ENCODE measurements around the gene RASGRF2.

Gene RASGRF2

GRCh38 chr5:81020478-81021167, 60.5 kb downstream of the RASGRF2 start:
- Histone ChIP-seq H3K4me3 (replicated peaks; ENCODE audit: insufficient read depth, low read length) (no peak overlapping the region), H3K27ac (replicated peaks) (no peak overlapping the region), H3K27me3 (ENCODE audit: insufficient read depth, poor library complexity, severe bottlenecking) (no peaks in the 10 kb centered on the region)
- no peak for DNase-seq (ENCODE audit: low read depth in 1 of 2, low spot score in 1 of 2)
- TF ChIP-seq POLR2AphosphoS5 (IDR thresholded peaks at IDR 0.05; ENCODE audit: low read depth) (no peak), GABPA (IDR thresholded peaks at IDR 0.05; ENCODE audit: low read depth) (no peak), SPI1 (IDR thresholded peaks at IDR 0.05; ENCODE audit: borderline replicate concordance, low read depth) (no peak), REST (IDR thresholded peaks at IDR 0.05; ENCODE audit: insufficient replicate concordance, low read depth) (no peak), CTCF (IDR thresholded peaks at IDR 0.05; ENCODE audit: insufficient read depth, low read length) (no peak)

- Histone ChIP-seq H3K27me3 (ENCODE audit: insufficient read depth, poor library complexity, severe bottlenecking) (no peaks in the 10 kb centered on the region), H3K4me3 (replicated peaks; ENCODE audit: insufficient read depth, low read length) (no peak overlapping the region), H3K27ac (replicated peaks) (no peak overlapping the region)
- DNase-seq (ENCODE audit: low read depth in 1 of 2, low spot score in 1 of 2): no peak
- TF ChIP-seq SPI1 (IDR thresholded peaks at IDR 0.05; ENCODE audit: borderline replicate concordance, low read depth): no peak
- TF ChIP-seq POLR2AphosphoS5 (IDR thresholded peaks at IDR 0.05; ENCODE audit: low read depth): no peak
- TF ChIP-seq GABPA (IDR thresholded peaks at IDR 0.05; ENCODE audit: low read depth): no peak
- TF ChIP-seq CTCF (IDR thresholded peaks at IDR 0.05; ENCODE audit: insufficient read depth, low read length): no peak
- no peak for TF ChIP-seq REST (IDR thresholded peaks at IDR 0.05; ENCODE audit: insufficient replicate concordance, low read depth)
These were observed 61.3 kb downstream of the RASGRF2 start for GRCh38 chr5:81021486-81021885.

- TF ChIP-seq GABPA (IDR thresholded peaks at IDR 0.05; ENCODE audit: low read depth): no peak
- no peak for TF ChIP-seq CTCF (IDR thresholded peaks at IDR 0.05; ENCODE audit: insufficient read depth, low read length)
- no peak for TF ChIP-seq SPI1 (IDR thresholded peaks at IDR 0.05; ENCODE audit: borderline replicate concordance, low read depth)
- TF ChIP-seq POLR2AphosphoS5 (IDR thresholded peaks at IDR 0.05; ENCODE audit: low read depth): no peak
- no peak for TF ChIP-seq REST (IDR thresholded peaks at IDR 0.05; ENCODE audit: insufficient replicate concordance, low read depth)
- H3K27me3 ChIP-seq (ENCODE audit: insufficient read depth, poor library complexity, severe bottlenecking): no peaks in the 10 kb centered on the region
- DNase-seq (ENCODE audit: low read depth in 1 of 2, low spot score in 1 of 2): no peak
- no peak overlapping the region for H3K27ac ChIP-seq (replicated peaks)
- no peak overlapping the region for H3K4me3 ChIP-seq (replicated peaks; ENCODE audit: insufficient read depth, low read length)
These were observed 62.0 kb downstream of the RASGRF2 start for GRCh38 chr5:81021951-81022687.
